ENCODE measurements around the gene SOCS1. TPM values are rescaled to one million over a fixed set of nuclear protein-coding genes. Genes with fewer than 3 reads are reported as not detected.

The SOCS1 gene
- total and polyA plus RNA-seq, 9 of the 15 experiments (the other 6 are each of a cell fraction or from before 2014, with no cell fraction given) = 0.04 to 7.5 (median 2.3) TPM

- no peak for TF ChIP-seq ZC3H8 (IDR thresholded peaks at IDR 0.05)
- TF ChIP-seq GABPB1 (CRISPR knock-in tag; IDR thresholded peaks at IDR 0.05) = no peak
- TF ChIP-seq VEZF1 (CRISPR knock-in tag; IDR thresholded peaks at IDR 0.05) = no peak; the same call in 1 of the 2 replicates
- TF ChIP-seq CBX5 (IDR thresholded peaks at IDR 0.05; ENCODE audit: borderline replicate concordance, low read depth) = no peak
- peak; percentile 82 for TF ChIP-seq BCOR (IDR thresholded peaks at IDR 0.05)
- no peak for TF ChIP-seq E2F3 (CRISPR knock-in tag; IDR thresholded peaks at IDR 0.05)
- TF ChIP-seq NFIX (CRISPR knock-in tag; IDR thresholded peaks at IDR 0.05; ENCODE audit: low read depth) = no peak
- no peak for TF ChIP-seq CBX1 (IDR thresholded peaks at IDR 0.05; ENCODE audit: low read depth)
- TF ChIP-seq STAT6 (CRISPR knock-in tag; IDR thresholded peaks at IDR 0.05) = no peak
- no peak for TF ChIP-seq ZNF133 (CRISPR knock-in tag; IDR thresholded peaks at IDR 0.05)
- TF ChIP-seq EHMT2 (IDR thresholded peaks at IDR 0.05) = no peak
- TF ChIP-seq FUS (optimal IDR thresholded peaks at IDR 0.05; ENCODE audit: low read depth, low read length) = no peak
- TF ChIP-seq ZFP91 (CRISPR knock-in tag; IDR thresholded peaks at IDR 0.05) = no peak
- TF ChIP-seq SNRNP70 (optimal IDR thresholded peaks at IDR 0.05; ENCODE audit: low read depth, low read length) = no peak
- no peak for TF ChIP-seq TOE1 (IDR thresholded peaks at IDR 0.05; ENCODE audit: borderline replicate concordance)
- TF ChIP-seq TOE1 (CRISPR knock-in tag; IDR thresholded peaks at IDR 0.05; ENCODE audit: borderline replicate concordance, low read depth) = no peak
- TF ChIP-seq TAF15 (IDR thresholded peaks at IDR 0.05; ENCODE audit: low read depth, low read length) = no peak
- TF ChIP-seq ZNF609 (CRISPR knock-in tag; IDR thresholded peaks at IDR 0.05; ENCODE audit: borderline replicate concordance) = no peak
These were observed 44.7 kb downstream of the SOCS1 start (continued) for GRCh38 chr16:11211061-11211976.

All from K562 (cell line).